Middle frontal gyrus (tissue), 1 donor: ENCODE data around the gene FZR1.

Source experiments
- DNase-seq: peaks from one replicate; pipeline ENCODE4 v3.0.0-alpha.2; 2015; ENCODE audit warnings: low spot score; ENCODE audit errors: extremely low spot score

FZR1 gene

GRCh38 chr19:3513229-3514140, 7.4 kb downstream of the FZR1 start:
- no peak for DNase-seq

- no peak for DNase-seq
These were observed 8.8 kb downstream of the FZR1 start for GRCh38 chr19:3514930-3515329.

DNA sequence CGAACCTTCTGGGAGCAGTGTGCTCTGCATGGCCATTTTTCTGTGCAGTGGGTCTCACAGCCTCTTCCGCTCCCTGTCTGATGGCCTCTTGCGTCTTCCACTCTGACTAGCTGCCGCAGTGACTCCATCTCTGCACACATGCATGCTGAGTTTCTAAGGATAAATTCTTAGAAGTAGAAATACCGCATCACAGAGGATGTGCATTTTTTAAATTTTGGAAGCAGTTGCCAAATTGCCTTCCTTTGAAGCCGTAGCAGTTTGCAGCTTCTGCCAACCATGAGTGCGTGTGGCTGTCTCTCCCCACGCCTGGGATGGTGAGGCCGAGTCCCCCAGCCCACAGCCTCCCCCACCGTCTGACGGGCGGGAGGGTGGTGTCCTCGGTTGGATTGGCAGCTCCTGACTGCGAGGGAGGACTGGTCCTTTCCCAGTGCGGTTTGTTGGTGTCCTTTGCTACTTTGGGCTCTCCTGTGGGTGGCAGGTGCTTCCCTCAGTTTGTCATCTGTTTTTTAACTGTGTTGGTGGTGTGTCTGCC, 9.8 kb downstream of the FZR1 start:
- DNase-seq = no peak

DNA sequence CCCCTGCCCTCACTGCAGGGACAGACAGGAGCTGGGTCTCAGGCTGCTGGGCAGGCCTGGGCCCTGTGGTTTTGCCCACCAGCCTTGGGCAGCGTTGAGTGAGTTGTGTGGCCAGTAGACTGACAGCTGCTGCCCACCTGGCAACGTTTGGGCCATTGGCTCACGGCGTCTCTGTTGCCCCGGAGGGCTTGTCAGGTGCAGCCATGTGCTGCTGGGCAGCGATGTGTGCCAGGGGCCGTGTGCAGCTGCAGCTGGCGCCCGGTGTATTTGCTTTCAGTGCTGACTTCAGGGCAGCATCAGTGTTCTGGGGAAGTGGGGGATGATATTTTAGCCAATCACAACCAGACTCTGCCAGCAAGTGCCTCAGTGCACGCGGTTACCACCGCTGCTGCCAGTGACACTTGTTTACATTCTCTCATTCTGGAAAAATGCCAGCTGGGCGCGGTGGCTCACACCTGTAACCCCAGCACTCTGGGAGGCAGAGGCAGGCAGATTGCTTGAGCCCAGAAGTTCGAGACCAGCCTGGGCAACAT, 10.6 kb downstream of the FZR1 start:
- no peak for DNase-seq

DNA sequence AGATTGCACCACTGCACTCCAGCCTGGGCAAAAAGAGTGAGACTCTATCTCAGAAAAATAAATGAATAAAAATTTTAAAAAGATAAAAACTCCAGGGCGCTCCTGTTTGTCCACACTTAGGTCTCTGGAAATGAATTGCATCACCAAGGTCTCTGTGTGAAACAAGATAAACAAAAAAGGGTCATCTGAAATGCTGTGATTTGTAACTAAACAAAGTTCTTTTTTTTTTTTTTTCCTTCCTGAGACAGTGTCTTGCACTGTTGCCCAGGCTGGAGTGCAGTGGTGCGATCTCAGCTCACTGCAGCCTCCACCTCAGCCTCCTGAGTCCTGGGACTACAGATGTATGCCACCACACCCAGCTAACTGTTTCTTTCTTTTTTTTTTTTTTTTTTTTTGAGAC, 11.5 kb downstream of the FZR1 start:
- no peak for DNase-seq

- no peak for DNase-seq
These were observed 12.1 kb downstream of the FZR1 start for GRCh38 chr19:3518255-3518654.

GRCh38 chr19:3518659-3519058, 12.5 kb downstream of the FZR1 start:
- DNase-seq = no peak

DNA sequence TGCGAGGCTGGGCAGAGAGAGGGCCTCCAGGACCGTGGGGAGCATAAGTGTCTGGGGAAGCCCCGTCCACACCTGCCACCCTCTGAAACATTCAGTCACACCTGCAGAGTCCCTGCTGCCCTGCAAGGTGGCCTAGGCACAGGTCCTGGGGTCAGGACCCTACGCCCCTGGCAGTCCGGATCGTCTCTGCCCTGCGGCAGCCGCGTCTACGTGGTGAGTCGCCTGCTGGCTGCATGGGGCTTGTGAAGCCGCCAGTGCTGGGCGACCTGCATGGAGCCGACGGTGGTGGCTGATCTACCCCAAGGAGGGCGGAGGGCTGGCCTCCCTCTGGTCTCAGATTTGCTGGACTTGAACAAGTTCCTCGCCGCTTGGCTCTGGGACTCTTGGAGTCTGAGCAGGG, 13.0 kb downstream of the FZR1 start:
- DNase-seq = no peak

GRCh38 chr19:3520166-3521103, 14.3 kb downstream of the FZR1 start:
- no peak for DNase-seq

DNA sequence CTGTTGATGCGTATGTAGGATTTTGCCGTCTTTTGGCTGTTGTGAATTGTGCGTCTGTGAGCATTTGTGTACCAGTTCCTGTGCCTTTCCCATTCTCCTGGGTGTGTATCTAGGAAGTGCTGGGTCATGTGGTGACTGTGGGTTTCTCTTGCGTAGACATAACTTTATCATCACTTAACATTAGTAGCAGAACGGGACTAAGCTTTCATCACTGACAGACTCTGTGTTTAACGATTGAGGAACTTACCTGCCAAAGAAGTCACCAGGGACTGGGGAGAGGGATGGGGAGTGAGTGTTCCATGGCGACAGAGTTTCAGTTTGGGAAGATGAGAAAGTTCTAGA, 15.0 kb downstream of the FZR1 start:
- no peak for DNase-seq

- DNase-seq = no peak
These were observed 16.6 kb downstream of the FZR1 start for GRCh38 chr19:3522421-3523360.

GRCh38 chr19:3523361-3524077, 17.4 kb downstream of the FZR1 start:
- DNase-seq = no peak

DNA sequence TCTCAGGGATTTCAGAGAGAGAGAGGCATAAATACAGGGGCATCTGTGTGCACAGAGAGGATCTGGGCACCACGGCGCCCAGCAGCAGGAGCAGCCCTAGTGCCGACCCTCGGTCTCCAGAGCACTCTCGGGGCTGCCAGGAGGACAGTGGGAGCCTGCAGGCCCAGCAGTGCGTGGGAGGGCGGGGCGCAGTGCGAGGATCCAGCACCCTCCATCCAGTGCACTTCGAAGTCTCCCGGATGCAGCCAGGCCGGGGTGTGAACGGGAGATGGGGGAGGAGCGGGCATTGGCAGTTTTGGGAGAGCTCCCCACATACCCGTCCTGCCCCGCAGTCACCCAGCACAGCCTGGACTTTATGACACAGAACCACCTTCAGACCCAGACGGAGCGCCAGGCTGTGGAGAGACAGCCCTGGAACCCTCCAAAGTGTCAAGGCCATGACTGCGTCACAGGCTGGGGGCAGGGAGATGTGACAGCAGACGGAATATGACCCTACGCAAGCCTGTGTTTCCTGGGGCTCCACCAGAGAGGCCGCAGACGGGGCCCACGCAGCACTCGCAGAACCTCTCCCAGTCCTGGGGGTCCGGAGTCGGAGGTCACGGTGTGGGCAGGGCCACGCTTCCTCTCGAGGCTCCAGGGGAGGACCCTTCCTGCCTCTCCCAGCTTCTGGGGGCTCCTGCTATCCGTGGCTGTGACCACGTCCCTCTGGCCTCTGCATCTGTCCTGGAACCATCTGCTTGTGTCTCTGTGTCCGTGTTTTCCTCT, 18.1 kb downstream of the FZR1 start:
- no peak for DNase-seq

GRCh38 chr19:3524904-3525451, 18.9 kb downstream of the FZR1 start:
- DNase-seq = no peak

- DNase-seq = no peak
These were observed 20.6 kb downstream of the FZR1 start for GRCh38 chr19:3526507-3527237.

DNA sequence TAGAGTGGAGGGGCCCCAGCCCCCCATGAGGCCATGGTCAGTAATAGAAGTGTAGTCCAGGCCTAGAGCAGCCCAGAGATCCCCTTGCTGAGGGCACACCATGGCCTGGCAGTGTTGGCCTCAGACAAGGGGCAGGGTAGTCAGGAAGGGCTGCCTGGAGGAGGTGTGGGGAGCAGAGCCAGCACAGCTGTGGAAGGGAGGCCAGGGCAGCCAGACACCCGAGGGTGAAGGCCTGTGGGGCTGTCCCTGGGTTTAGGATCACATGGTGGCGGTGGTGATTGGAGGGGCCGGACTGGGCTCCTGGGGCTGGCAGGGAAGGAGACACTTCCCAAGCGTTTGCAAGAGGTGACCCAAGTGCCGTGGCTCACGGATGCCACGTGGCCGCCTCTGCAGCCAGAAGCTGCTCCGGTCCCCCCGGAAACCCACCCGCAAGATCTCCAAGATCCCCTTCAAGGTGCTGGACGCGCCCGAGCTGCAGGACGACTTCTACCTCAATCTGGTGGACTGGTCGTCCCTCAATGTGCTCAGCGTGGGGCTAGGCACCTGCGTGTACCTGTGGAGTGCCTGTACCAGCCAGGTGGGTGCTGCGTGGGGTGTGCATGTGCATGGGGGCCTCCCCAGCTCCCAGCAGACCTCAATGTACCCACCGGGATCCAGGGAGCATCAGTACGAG, 21.3 kb downstream of the FZR1 start:
- no peak for DNase-seq

- no peak for DNase-seq
These were observed 22.0 kb downstream of the FZR1 start for GRCh38 chr19:3528080-3528479.
